WTC11 (cell line): ENCODE measurements around the gene ERP29. TPM values are rescaled to one million over a fixed set of nuclear protein-coding genes. Genes with fewer than 3 reads are reported as not detected.
"Not testable (repeated sequence)": the region's sequence is repeated elsewhere in the genome, so short reads cannot be mapped to it uniquely, and the experiment has no call there.

Experiments
- ATAC-seq: fragments of 200-7000 bp; cut with Tn5 transposase; 2 replicates; pipeline ENCODE4 v1.10.0; 2021; ENCODE audit warnings: mild to moderate bottlenecking, moderate library complexity
- CTCF ChIA-PET: fragments of 300-600 bp; sonication (Branson Sonifier 250); formaldehyde crosslinking; loops from one replicate; lab custom pipeline; 2021; ENCODE audit warnings: antibody characterized with exemption; lab: Charles Lee
- POLR2A ChIA-PET: fragments of 350-600 bp; sonication (Branson Sonifier 250); formaldehyde crosslinking; loops from one replicate; lab custom pipeline; 2021; ENCODE audit warnings: antibody characterized with exemption; lab: Charles Lee
- DNase-seq: peaks from one replicate; pipeline ENCODE4 v3.0.0; 2021; ENCODE audit warnings: low spot score
- H3K27ac Mint-ChIP-seq: 2 replicates; pipeline ENCODE4 v1.8.0; 2021; ENCODE audit warnings: mixed read lengths
- H3K27me3 Mint-ChIP-seq: 2 replicates; pipeline ENCODE4 v1.8.0; 2021; ENCODE audit warnings: low read depth, mild to moderate bottlenecking, moderate library complexity, mixed read lengths
- H3K36me3 Mint-ChIP-seq: 2 replicates; pipeline ENCODE4 v1.8.0; 2021; ENCODE audit warnings: mixed read lengths
- H3K4me1 Mint-ChIP-seq: 2 replicates; pipeline ENCODE4 v1.8.0; 2022; ENCODE audit warnings: mixed read lengths
- H3K4me3 Mint-ChIP-seq: 2 replicates; pipeline ENCODE4 v1.8.0; 2021; ENCODE audit warnings: mild to moderate bottlenecking, moderate library complexity, mixed read lengths
- H3K9me3 Mint-ChIP-seq: 2 replicates; pipeline ENCODE4 v1.8.0; 2021; ENCODE audit warnings: mixed read lengths
- GTF2I ChIP-seq: fragments of 250-450 bp; sonication (Bioruptor Pico); conservative IDR thresholded peaks from 2 replicates; pipeline ENCODE4 v1.4.0; 2021; ENCODE audit warnings: mild to moderate bottlenecking
- IRF2 ChIP-seq: sonication (generic); formaldehyde crosslinking; IDR thresholded peaks from 2 replicates; pipeline ENCODE4 v1.8.0; 2022; ENCODE audit warnings: low read depth, missing genetic modification reagents, borderline replicate concordance
- KAT7 ChIP-seq: sonication (generic); formaldehyde crosslinking; IDR thresholded peaks from 2 replicates; pipeline ENCODE4 v1.8.1; 2023; ENCODE audit warnings: missing genetic modification reagents, mild to moderate bottlenecking, borderline replicate concordance
- MYBL2 ChIP-seq: sonication (generic); formaldehyde crosslinking; IDR thresholded peaks from 2 replicates; pipeline ENCODE4 v1.8.1; 2023; ENCODE audit warnings: mild to moderate bottlenecking, moderate library complexity, missing genetic modification reagents
- SOX15 ChIP-seq: fragments of 250-450 bp; sonication (Bioruptor Pico); IDR thresholded peaks from 2 replicates; pipeline ENCODE4 v1.9.0; 2021; ENCODE audit warnings: mild to moderate bottlenecking
- TEAD4 ChIP-seq: sonication (generic); formaldehyde crosslinking; IDR thresholded peaks from 2 replicates; pipeline ENCODE4 v1.8.0; 2022; ENCODE audit warnings: mild to moderate bottlenecking, missing genetic modification reagents
- total RNA-seq: library from RNA; stranded (reverse); gene quantifications from 3 replicates; pipeline ENCODE4 v1.2.3, GENCODE V29; 2021
- TF ChIP-seq, protein P1 (sequence below): sonication (generic); formaldehyde crosslinking; IDR thresholded peaks from 2 replicates; pipeline ENCODE4 v1.8.0; 2022; ENCODE audit warnings: mild to moderate bottlenecking, missing genetic modification reagents
- TF ChIP-seq, protein P2 (sequence below): fragments of 250-450 bp; sonication (Bioruptor Pico); IDR thresholded peaks from 2 replicates; pipeline ENCODE4 v1.8.0; 2021; ENCODE audit warnings: mild to moderate bottlenecking
- TF ChIP-seq, protein P3 (sequence below): fragments of 250-450 bp; sonication (Bioruptor Pico); IDR thresholded peaks from 2 replicates; pipeline ENCODE4 v1.9.0; 2021; ENCODE audit warnings: mild to moderate bottlenecking, borderline replicate concordance
- TF ChIP-seq, protein P4 (sequence below): sonication (generic); formaldehyde crosslinking; IDR thresholded peaks from 2 replicates; pipeline ENCODE4 v1.8.0; 2022; ENCODE audit warnings: missing genetic modification reagents
- TF ChIP-seq, protein P5 (sequence below): sonication (generic); formaldehyde crosslinking; IDR thresholded peaks from 2 replicates; pipeline ENCODE4 v1.8.1; 2023; ENCODE audit warnings: mild to moderate bottlenecking, missing genetic modification reagents

Gene ERP29
- total RNA-seq, 1 experiment from 2014 or later: 162 TPM

DNA sequence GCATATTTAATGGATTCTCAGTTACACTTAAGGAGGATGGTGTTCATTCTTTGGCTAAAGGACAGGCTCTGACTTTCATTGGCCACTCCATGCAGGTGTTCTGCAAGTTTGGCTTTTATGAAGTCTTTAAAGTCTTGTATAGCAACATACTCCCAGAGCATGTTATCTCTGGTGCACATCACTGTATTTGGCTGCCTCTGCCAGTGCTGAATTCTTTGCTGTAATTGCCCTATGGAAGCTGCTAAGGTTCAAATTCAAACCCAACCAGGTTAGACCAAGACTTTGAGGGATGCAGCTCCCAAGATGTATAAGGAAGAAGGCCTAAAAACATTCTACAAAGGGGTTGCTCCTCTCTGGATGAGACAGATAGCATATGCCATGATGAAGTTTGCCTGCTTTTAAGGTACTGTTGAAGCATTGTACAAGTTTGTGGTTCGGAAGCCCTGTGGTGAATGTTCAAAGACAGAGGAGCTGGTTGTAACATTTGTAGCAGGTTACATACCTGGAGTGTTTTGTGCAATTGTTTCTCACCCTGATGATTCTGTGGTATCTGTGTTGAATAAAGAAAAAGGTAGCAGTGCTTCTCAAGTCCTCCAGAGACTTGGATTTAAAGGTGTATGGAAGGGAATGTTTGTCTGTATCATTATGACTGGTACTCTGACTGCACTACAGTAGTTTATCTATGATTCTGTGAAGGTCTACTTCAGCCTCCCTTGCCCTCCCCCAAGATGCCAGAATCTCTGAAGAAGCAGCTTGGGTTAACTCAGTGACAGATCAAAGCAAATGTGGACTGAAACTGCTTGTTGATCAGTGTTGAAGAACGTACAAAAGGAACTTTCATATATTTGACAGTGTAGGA, 19.7 kb upstream of the ERP29 start (continued):
- TF ChIP-seq, protein P1, sequence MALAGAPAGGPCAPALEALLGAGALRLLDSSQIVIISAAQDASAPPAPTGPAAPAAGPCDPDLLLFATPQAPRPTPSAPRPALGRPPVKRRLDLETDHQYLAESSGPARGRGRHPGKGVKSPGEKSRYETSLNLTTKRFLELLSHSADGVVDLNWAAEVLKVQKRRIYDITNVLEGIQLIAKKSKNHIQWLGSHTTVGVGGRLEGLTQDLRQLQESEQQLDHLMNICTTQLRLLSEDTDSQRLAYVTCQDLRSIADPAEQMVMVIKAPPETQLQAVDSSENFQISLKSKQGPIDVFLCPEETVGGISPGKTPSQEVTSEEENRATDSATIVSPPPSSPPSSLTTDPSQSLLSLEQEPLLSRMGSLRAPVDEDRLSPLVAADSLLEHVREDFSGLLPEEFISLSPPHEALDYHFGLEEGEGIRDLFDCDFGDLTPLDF: no peak
- no peak for TF ChIP-seq SOX15 (CRISPR knock-in tag)
- TF ChIP-seq, protein P2, sequence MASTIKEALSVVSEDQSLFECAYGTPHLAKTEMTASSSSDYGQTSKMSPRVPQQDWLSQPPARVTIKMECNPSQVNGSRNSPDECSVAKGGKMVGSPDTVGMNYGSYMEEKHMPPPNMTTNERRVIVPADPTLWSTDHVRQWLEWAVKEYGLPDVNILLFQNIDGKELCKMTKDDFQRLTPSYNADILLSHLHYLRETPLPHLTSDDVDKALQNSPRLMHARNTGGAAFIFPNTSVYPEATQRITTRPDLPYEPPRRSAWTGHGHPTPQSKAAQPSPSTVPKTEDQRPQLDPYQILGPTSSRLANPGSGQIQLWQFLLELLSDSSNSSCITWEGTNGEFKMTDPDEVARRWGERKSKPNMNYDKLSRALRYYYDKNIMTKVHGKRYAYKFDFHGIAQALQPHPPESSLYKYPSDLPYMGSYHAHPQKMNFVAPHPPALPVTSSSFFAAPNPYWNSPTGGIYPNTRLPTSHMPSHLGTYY: no peak
- TF ChIP-seq, protein P3, sequence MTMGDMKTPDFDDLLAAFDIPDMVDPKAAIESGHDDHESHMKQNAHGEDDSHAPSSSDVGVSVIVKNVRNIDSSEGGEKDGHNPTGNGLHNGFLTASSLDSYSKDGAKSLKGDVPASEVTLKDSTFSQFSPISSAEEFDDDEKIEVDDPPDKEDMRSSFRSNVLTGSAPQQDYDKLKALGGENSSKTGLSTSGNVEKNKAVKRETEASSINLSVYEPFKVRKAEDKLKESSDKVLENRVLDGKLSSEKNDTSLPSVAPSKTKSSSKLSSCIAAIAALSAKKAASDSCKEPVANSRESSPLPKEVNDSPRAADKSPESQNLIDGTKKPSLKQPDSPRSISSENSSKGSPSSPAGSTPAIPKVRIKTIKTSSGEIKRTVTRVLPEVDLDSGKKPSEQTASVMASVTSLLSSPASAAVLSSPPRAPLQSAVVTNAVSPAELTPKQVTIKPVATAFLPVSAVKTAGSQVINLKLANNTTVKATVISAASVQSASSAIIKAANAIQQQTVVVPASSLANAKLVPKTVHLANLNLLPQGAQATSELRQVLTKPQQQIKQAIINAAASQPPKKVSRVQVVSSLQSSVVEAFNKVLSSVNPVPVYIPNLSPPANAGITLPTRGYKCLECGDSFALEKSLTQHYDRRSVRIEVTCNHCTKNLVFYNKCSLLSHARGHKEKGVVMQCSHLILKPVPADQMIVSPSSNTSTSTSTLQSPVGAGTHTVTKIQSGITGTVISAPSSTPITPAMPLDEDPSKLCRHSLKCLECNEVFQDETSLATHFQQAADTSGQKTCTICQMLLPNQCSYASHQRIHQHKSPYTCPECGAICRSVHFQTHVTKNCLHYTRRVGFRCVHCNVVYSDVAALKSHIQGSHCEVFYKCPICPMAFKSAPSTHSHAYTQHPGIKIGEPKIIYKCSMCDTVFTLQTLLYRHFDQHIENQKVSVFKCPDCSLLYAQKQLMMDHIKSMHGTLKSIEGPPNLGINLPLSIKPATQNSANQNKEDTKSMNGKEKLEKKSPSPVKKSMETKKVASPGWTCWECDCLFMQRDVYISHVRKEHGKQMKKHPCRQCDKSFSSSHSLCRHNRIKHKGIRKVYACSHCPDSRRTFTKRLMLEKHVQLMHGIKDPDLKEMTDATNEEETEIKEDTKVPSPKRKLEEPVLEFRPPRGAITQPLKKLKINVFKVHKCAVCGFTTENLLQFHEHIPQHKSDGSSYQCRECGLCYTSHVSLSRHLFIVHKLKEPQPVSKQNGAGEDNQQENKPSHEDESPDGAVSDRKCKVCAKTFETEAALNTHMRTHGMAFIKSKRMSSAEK (CRISPR knock-in tag): no peak
- no peak for TF ChIP-seq TEAD4 (CRISPR knock-in tag)
- TF ChIP-seq, protein P4, sequence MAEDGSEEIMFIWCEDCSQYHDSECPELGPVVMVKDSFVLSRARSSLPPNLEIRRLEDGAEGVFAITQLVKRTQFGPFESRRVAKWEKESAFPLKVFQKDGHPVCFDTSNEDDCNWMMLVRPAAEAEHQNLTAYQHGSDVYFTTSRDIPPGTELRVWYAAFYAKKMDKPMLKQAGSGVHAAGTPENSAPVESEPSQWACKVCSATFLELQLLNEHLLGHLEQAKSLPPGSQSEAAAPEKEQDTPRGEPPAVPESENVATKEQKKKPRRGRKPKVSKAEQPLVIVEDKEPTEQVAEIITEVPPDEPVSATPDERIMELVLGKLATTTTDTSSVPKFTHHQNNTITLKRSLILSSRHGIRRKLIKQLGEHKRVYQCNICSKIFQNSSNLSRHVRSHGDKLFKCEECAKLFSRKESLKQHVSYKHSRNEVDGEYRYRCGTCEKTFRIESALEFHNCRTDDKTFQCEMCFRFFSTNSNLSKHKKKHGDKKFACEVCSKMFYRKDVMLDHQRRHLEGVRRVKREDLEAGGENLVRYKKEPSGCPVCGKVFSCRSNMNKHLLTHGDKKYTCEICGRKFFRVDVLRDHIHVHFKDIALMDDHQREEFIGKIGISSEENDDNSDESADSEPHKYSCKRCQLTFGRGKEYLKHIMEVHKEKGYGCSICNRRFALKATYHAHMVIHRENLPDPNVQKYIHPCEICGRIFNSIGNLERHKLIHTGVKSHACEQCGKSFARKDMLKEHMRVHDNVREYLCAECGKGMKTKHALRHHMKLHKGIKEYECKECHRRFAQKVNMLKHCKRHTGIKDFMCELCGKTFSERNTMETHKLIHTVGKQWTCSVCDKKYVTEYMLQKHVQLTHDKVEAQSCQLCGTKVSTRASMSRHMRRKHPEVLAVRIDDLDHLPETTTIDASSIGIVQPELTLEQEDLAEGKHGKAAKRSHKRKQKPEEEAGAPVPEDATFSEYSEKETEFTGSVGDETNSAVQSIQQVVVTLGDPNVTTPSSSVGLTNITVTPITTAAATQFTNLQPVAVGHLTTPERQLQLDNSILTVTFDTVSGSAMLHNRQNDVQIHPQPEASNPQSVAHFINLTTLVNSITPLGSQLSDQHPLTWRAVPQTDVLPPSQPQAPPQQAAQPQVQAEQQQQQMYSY (CRISPR knock-in tag): no peak
- TF ChIP-seq, protein P5, sequence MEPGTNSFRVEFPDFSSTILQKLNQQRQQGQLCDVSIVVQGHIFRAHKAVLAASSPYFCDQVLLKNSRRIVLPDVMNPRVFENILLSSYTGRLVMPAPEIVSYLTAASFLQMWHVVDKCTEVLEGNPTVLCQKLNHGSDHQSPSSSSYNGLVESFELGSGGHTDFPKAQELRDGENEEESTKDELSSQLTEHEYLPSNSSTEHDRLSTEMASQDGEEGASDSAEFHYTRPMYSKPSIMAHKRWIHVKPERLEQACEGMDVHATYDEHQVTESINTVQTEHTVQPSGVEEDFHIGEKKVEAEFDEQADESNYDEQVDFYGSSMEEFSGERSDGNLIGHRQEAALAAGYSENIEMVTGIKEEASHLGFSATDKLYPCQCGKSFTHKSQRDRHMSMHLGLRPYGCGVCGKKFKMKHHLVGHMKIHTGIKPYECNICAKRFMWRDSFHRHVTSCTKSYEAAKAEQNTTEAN (CRISPR knock-in tag): no peak
- no peak for TF ChIP-seq KAT7 (CRISPR knock-in tag)
- TF ChIP-seq IRF2: no peak
- no peak for TF ChIP-seq MYBL2 (CRISPR knock-in tag)
- no peak for TF ChIP-seq GTF2I (CRISPR knock-in tag)

DNA sequence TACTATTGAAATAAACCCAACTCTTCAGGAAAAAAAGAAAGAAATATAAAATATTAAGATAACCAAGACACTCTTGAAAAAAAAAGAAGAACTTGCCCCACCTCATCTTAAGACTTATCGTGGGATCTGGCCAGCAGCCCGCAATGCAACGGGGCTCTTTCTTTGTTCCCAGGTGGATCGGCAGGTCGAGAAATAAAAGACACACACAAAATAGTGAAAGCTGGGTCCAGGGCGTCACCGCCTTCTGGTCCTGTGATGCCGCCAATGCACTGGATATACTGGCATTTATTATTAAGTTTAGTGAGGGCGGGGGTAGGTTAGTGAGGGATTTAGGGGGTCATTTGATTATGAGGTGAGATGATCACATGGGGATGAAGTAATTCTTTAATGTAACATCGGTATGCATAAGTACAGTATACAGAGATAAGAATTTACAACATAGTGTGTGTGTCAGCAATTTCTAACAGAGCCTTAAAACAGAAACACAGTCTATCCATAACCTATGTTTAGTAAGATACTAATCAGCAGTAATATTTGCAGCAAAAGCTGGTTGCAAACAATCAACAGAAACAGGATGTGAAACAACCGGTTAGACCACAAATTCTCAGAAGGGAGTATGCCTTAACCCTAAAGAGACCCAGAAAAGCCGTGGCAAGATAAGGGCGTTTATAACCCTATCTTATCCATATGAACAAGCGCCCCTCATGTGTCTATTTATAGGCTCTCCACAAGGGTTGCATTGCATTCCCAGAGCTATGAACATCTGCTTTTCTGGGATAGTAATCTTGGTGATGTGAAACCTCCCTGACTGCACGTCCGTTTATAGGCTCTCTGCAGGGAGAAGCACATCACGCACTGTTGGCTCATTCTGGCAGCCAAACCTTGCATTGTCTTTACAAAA, 18.8 kb upstream of the ERP29 start:
- H3K27ac Mint-ChIP-seq, H3K4me3 Mint-ChIP-seq, ATAC-seq, H3K9me3 Mint-ChIP-seq, H3K36me3 Mint-ChIP-seq, H3K4me1 Mint-ChIP-seq, POLR2A ChIA-PET, DNase-seq, H3K27me3 Mint-ChIP-seq: not testable (repeated sequence)
- CTCF ChIA-PET: interaction anchor here (1.0 kb wide), 1 partner anchor 19 kb away, joined by 3 read pairs; the partner anchor contains the start of genes ERP29 and TMEM116
